Right atrium auricular region (tissue), 2 donors: ENCODE results near the gene PYGB. TPM values are rescaled to one million over a fixed set of nuclear protein-coding genes. Genes with fewer than 3 reads are reported as not detected.
"Not testable (repeated sequence)": the region's sequence is repeated elsewhere in the genome, so short reads cannot be mapped to it uniquely, and the experiment has no call there.

ENCODE experiments used
- DNase-seq: peaks from one replicate; pipeline ENCODE4 v3.0.0-alpha.2; 2019; ENCODE audit warnings: low spot score
- H3K27ac ChIP-seq, 2 donors: fragments of 200-600 bp; sonication (generic); 1 replicate in 1 of 2; 2 replicates in 1 of 2; pipeline ENCODE4 v1.5.1; 2016 to 2019
- H3K27me3 ChIP-seq, 2 donors: fragments of 200-600 bp; sonication (generic); one replicate each; pipeline versions ENCODE4 v1.5.1 to v1.6.0; 2017 to 2019
- H3K36me3 ChIP-seq: fragments of 200-600 bp; sonication (generic); one replicate; pipeline ENCODE4 v1.5.1; 2016
- H3K4me1 ChIP-seq, 2 donors: fragments of 200-600 bp; sonication (generic); one replicate each; pipeline versions ENCODE4 v1.5.1 to v1.6.0; 2017 to 2019
- H3K4me3 ChIP-seq, 2 donors: fragments of 200-600 bp; sonication (generic); 1 replicate in 1 of 2; 2 replicates in 1 of 2; pipeline ENCODE4 v1.5.1; 2017 to 2019; ENCODE audit warnings: mild to moderate bottlenecking in 1 of 2, moderate library complexity in 1 of 2
- H3K9me3 ChIP-seq, 2 donors: fragments of 200-600 bp; sonication (generic); one replicate each; pipeline ENCODE4 v1.5.1; 2019
- CTCF ChIP-seq, 2 donors: fragments of 200-600 bp; sonication (generic); IDR thresholded peaks; one replicate each; pipeline ENCODE4 v1.5.1; 2019; ENCODE audit warnings: antibody characterized with exemption in 2 of 2
- total RNA-seq, 2 donors: library from RNA; depleted of rRNA; stranded (reverse); fragments of >200 nt; gene quantifications; one replicate each; pipeline ENCODE4 v1.1.0, GENCODE V29; 2016

Gene PYGB
- total RNA-seq, 2 donors from 2014 or later: 145 to 174 TPM

- Histone ChIP-seq H3K4me3 (no peak overlapping the region), H3K27ac (no peak overlapping the region), H3K36me3 (no peaks in the 10 kb centered on the region), H3K9me3 (no peaks in the 10 kb centered on the region), H3K27me3 (no peaks in the 10 kb centered on the region), H3K4me1 (peaks cover 0 to 4% of the 10 kb centered on the region in 2 donors)
- no peak for TF ChIP-seq CTCF (IDR thresholded peaks at IDR 0.05)
- DNase-seq: no peak
Measured at GRCh38 chr20:25328954-25329498, 81.1 kb downstream of the PYGB start.

- DNase-seq, H3K27me3 ChIP-seq, H3K9me3 ChIP-seq, H3K27ac ChIP-seq, H3K4me1 ChIP-seq, H3K36me3 ChIP-seq, H3K4me3 ChIP-seq: not testable (repeated sequence)
Measured at GRCh38 chr20:25334972-25335371, 87.1 kb downstream of the PYGB start.

- H3K4me1 ChIP-seq: no peaks in the 10 kb centered on the region
- no peaks in the 10 kb centered on the region for H3K27me3 ChIP-seq
- no peak overlapping the region for H3K27ac ChIP-seq
- DNase-seq: no peak
- H3K9me3 ChIP-seq: no peaks in the 10 kb centered on the region
- peak in 1 of 2 donors; percentile 60 for TF ChIP-seq CTCF (IDR thresholded peaks at IDR 0.05)
- no peak overlapping the region for H3K4me3 ChIP-seq
- no peaks in the 10 kb centered on the region for H3K36me3 ChIP-seq
Measured at GRCh38 chr20:25336561-25337422, 88.9 kb downstream of the PYGB start.

- no peak for DNase-seq
- no peak overlapping the region for H3K27ac ChIP-seq
- H3K36me3 ChIP-seq: no peaks in the 10 kb centered on the region
- no peaks in the 10 kb centered on the region for H3K27me3 ChIP-seq
- no peak for TF ChIP-seq CTCF (IDR thresholded peaks at IDR 0.05)
- no peaks in the 10 kb centered on the region for H3K9me3 ChIP-seq
- H3K4me1 ChIP-seq: no peaks in the 10 kb centered on the region
- no peak overlapping the region for H3K4me3 ChIP-seq
Measured at GRCh38 chr20:25338112-25339023, 90.5 kb downstream of the PYGB start.

GRCh38 chr20:25339608-25340007 is 91.7 kb downstream of the PYGB start:
- Histone ChIP-seq H3K4me3 (no peak overlapping the region), H3K9me3 (no peaks in the 10 kb centered on the region), H3K27ac (no peak overlapping the region), H3K27me3 (no peaks in the 10 kb centered on the region), H3K4me1 (no peaks in the 10 kb centered on the region), H3K36me3 (no peaks in the 10 kb centered on the region)
- TF ChIP-seq CTCF (IDR thresholded peaks at IDR 0.05): no peak
- DNase-seq: no peak

GRCh38 chr20:25340380-25340779 is 92.5 kb downstream of the PYGB start:
- Histone ChIP-seq H3K27ac (no peak overlapping the region), H3K36me3 (no peaks in the 10 kb centered on the region), H3K9me3 (no peaks in the 10 kb centered on the region), H3K4me1 (no peaks in the 10 kb centered on the region), H3K27me3 (no peaks in the 10 kb centered on the region), H3K4me3 (no peak overlapping the region)
- TF ChIP-seq CTCF (IDR thresholded peaks at IDR 0.05): no peak
- no peak for DNase-seq
